PC-9 (cell line): Measurements from ENCODE around the gene REEP6. TPM values are rescaled to one million over a fixed set of nuclear protein-coding genes. Genes with fewer than 3 reads are reported as not detected.

Experiments used
- BruUV-seq: library from RNA; stranded (reverse); fragments of 400-500 nt; replicated peaks from 2 replicates; lab custom pipeline; 2021; lab: Mats Ljungman, UMichigan
- CTCF ChIA-PET: fragments of 300-600 bp; sonication (Branson Sonifier 250); formaldehyde crosslinking; loops from one replicate; lab custom pipeline; 2022; ENCODE audit warnings: antibody characterized with exemption; lab: Charles Lee
- POLR2A ChIA-PET: fragments of 300-600 bp; sonication (Branson Sonifier 250); formaldehyde crosslinking; loops from one replicate; lab custom pipeline; 2022; ENCODE audit warnings: antibody characterized with exemption; ENCODE audit not compliant: unreplicated experiment; lab: Charles Lee
- DNase-seq, 2 experiments: peaks; one replicate each; pipeline versions ENCODE4 v3.0.0 to v3.0.0-alpha.2; 2015 to 2022; ENCODE audit warnings: mixed read lengths in 1 of 2
- H2AFZ ChIP-seq: fragments of 200-600 bp; sonication (generic); 2 replicates; pipeline ENCODE4 v1.8.1; 2017; ENCODE audit warnings: antibody characterized with exemption
- H3F3A ChIP-seq: fragments of 200-600 bp; sonication (generic); 2 replicates; pipeline ENCODE4 v1.8.1; 2017; ENCODE audit warnings: antibody characterized with exemption, mild to moderate bottlenecking, low read depth; ENCODE audit not compliant: insufficient read depth
- H3K27ac ChIP-seq: fragments of 200-600 bp; sonication (generic); 2 replicates; pipeline ENCODE4 v1.6.1; 2016; ENCODE audit warnings: mixed run types
- H3K27me3 ChIP-seq: fragments of 200-600 bp; sonication (generic); 2 replicates; pipeline ENCODE4 v1.6.1; 2016; ENCODE audit warnings: low read depth, mixed run types; ENCODE audit not compliant: insufficient read depth
- H3K36me3 ChIP-seq: fragments of 200-600 bp; sonication (generic); 2 replicates; pipeline ENCODE4 v1.6.1; 2016; ENCODE audit warnings: low read depth, mixed run types
- H3K4me1 ChIP-seq: fragments of 200-600 bp; sonication (generic); replicated peaks from 2 replicates; pipeline ENCODE4 v1.6.1; 2016; ENCODE audit warnings: mixed run types; ENCODE audit not compliant: insufficient read depth
- H3K4me2 ChIP-seq: fragments of 200-600 bp; sonication (generic); 2 replicates; pipeline ENCODE4 v1.6.1; 2017; ENCODE audit warnings: mixed run types
- H3K4me3 ChIP-seq: fragments of 200-600 bp; sonication (generic); 2 replicates; pipeline ENCODE4 v1.6.1; 2016; ENCODE audit warnings: mixed run types
- H3K79me2 ChIP-seq: fragments of 200-600 bp; sonication (generic); 2 replicates; pipeline ENCODE4 v1.6.1; 2017; ENCODE audit warnings: low read depth, mixed run types
- H3K9me2 ChIP-seq: fragments of 200-600 bp; sonication (generic); 2 replicates; pipeline ENCODE4 v1.8.1; 2017; ENCODE audit warnings: mild to moderate bottlenecking; ENCODE audit not compliant: insufficient read depth
- H3K9me3 ChIP-seq: fragments of 200-600 bp; sonication (generic); 2 replicates; pipeline ENCODE4 v1.8.1; 2016; ENCODE audit warnings: low read depth; ENCODE audit not compliant: insufficient read depth
- H4K20me1 ChIP-seq: fragments of 200-600 bp; sonication (generic); 2 replicates; pipeline ENCODE4 v1.8.1; 2017; ENCODE audit not compliant: insufficient read depth
- EZH2 ChIP-seq: fragments of 200-600 bp; sonication (generic); IDR thresholded peaks from 2 replicates; pipeline ENCODE4 v1.8.0; 2017; ENCODE audit warnings: antibody characterized with exemption, low read depth
- intact Hi-C: fragments of 100-400 bp; cut with micrococcal nuclease; formaldehyde crosslinking; loops from one replicate; pipeline ENCODE4 v1.10.0; 2022; ENCODE audit not compliant: unreplicated experiment
- total RNA-seq: library from RNA; stranded (reverse); gene quantifications from 2 replicates; pipeline ENCODE4 v1.2.3, GENCODE V29; 2021
- TF ChIP-seq, protein P1 (sequence below): fragments of 200-600 bp; sonication (generic); conservative IDR thresholded peaks from 2 replicates; pipeline ENCODE4 v1.6.1; 2017; ENCODE audit warnings: mixed run types, antibody characterized with exemption, mild to moderate bottlenecking, moderate library complexity

The REEP6 gene
- total RNA-seq, 1 experiment from 2014 or later, result 39.5 TPM

DNA sequence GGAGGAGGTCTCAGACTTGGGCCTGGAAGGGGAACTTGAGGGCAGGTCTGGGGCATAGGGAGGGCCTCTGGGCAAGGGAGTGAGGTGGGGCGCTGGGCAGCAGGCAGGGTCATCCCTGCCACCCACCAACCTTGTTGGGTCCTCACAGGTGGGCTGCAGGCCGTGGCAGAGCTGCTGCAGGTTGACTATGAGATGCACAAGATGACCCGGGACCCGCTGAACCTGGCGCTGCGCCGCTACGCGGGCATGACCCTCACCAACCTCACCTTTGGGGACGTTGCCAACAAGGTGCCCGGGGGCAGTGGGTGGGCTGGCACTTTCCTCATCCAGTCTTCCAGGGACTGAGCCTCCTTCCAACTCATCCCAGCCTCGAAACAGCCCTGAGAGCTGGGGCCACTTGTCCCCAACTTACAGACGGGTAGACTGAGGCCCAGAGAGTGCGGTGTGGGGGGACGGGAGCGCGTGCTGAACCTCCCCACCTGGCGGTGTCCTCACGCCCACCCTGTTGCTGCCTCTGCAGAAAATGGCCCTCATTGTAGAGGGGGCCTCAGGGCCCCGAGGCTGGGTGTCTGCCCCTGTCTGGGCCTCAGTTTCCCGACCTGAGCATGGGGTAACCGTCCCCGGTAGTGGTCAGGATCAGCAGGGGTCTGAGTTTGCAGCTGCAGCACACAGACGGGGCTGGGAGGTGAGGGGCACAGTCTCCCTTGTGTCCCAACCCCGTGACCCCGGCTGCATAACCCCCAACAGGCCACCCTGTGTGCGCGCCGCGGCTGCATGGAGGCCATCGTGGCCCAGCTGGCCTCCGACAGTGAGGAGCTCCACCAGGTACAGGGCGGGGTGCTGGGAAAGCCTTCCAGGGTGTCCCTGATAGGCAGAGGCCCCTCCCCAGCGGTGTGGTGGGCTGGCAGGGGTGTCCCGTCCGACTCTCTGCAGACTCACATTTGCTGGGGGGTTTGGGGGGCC lies 30.7 kb upstream of the REEP6 start:
- no peak overlapping the region for H2AFZ ChIP-seq
- no TSS peak for BruUV-seq
- no peaks in the 10 kb centered on the region for H4K20me1 ChIP-seq
- H3K36me3 ChIP-seq, result no peaks in the 10 kb centered on the region
- H3K4me2 ChIP-seq, result no peak overlapping the region
- no peaks in the 10 kb centered on the region for H3K9me3 ChIP-seq
- no peak for DNase-seq
- H3F3A ChIP-seq, result no peaks in the 10 kb centered on the region
- no peaks in the 10 kb centered on the region for H3K9me2 ChIP-seq
- H3K4me1 ChIP-seq, result no peaks in the 10 kb centered on the region
- H3K27ac ChIP-seq, result no peak overlapping the region
- ChIA-PET CTCF (no interaction called here), POLR2A (no interaction called here)
- H3K27me3 ChIP-seq, result no peaks in the 10 kb centered on the region
- H3K4me3 ChIP-seq, result no peak overlapping the region
- no peaks in the 10 kb centered on the region for H3K79me2 ChIP-seq
- TF ChIP-seq, protein P1, sequence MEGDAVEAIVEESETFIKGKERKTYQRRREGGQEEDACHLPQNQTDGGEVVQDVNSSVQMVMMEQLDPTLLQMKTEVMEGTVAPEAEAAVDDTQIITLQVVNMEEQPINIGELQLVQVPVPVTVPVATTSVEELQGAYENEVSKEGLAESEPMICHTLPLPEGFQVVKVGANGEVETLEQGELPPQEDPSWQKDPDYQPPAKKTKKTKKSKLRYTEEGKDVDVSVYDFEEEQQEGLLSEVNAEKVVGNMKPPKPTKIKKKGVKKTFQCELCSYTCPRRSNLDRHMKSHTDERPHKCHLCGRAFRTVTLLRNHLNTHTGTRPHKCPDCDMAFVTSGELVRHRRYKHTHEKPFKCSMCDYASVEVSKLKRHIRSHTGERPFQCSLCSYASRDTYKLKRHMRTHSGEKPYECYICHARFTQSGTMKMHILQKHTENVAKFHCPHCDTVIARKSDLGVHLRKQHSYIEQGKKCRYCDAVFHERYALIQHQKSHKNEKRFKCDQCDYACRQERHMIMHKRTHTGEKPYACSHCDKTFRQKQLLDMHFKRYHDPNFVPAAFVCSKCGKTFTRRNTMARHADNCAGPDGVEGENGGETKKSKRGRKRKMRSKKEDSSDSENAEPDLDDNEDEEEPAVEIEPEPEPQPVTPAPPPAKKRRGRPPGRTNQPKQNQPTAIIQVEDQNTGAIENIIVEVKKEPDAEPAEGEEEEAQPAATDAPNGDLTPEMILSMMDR, result no peak
- no peak for TF ChIP-seq EZH2
- intact Hi-C loops, result no loop called here

DNA sequence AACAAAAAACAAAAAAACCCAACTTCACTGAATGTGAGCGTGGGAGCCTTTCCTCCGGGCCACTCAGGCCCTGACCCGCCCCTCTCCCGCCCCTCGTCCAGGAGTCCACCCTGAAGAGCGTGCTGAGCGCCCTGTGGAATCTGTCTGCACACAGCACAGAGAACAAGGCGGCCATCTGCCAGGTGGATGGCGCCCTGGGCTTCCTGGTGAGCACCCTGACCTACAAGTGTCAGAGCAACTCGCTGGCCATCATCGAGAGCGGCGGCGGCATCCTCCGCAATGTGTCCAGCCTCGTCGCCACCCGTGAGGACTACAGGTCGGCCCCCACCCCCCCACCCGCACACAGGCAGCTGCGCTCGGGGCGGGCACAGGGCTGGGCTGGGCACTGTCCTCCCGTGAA lies 29.1 kb upstream of the REEP6 start:
- Histone ChIP-seq H3K9me3 (no peaks in the 10 kb centered on the region), H2AFZ (no peak overlapping the region), H3K4me2 (no peak overlapping the region), H3K9me2 (no peaks in the 10 kb centered on the region), H3K79me2 (no peaks in the 10 kb centered on the region), H3K36me3 (no peaks in the 10 kb centered on the region), H3K4me3 (no peak overlapping the region), H3F3A (no peaks in the 10 kb centered on the region), H3K27ac (no peak overlapping the region), H4K20me1 (no peaks in the 10 kb centered on the region), H3K27me3 (no peaks in the 10 kb centered on the region), H3K4me1 (no peaks in the 10 kb centered on the region)
- ChIA-PET CTCF (no interaction called here), POLR2A (no interaction called here)
- DNase-seq, result no peak
- TF ChIP-seq, protein P1, result no peak
- no peak for TF ChIP-seq EZH2
- BruUV-seq, result no TSS peak
- intact Hi-C loops, result no loop called here

DNA sequence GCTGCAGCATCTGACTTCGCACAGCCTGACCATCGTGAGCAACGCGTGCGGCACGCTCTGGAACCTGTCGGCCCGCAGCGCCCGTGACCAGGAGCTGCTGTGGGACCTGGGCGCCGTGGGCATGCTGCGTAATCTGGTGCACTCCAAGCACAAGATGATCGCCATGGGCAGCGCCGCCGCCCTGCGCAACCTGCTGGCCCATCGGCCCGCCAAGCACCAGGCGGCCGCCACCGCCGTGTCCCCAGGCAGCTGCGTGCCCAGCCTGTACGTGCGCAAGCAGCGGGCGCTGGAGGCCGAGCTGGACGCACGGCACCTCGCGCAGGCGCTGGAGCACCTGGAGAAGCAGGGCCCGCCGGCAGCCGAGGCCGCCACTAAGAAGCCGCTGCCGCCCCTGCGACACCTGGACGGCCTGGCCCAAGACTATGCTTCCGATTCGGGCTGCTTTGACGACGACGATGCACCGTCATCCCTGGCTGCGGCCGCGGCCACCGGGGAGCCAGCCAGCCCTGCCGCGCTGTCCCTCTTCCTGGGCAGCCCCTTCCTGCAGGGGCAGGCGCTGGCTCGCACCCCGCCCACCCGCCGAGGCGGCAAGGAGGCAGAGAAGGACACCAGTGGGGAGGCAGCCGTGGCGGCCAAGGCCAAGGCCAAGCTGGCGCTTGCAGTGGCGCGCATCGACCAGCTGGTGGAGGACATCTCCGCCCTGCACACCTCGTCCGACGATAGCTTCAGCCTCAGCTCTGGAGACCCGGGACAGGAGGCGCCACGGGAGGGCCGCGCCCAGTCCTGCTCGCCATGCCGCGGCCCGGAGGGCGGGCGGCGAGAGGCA lies 25.6 kb upstream of the REEP6 start:
- no peak overlapping the region for H3K4me3 ChIP-seq
- DNase-seq, result no peak

More for the DNA sequence above, 25.6 kb upstream of the REEP6 start:
- Histone ChIP-seq H3K4me1 (no peaks in the 10 kb centered on the region), H3K4me2 (no peak overlapping the region), H3K36me3 (no peaks in the 10 kb centered on the region), H3K27ac (no peak overlapping the region), H3K9me3 (no peaks in the 10 kb centered on the region), H3K79me2 (no peaks in the 10 kb centered on the region), H3K9me2 (no peaks in the 10 kb centered on the region), H3F3A (no peaks in the 10 kb centered on the region), H4K20me1 (no peaks in the 10 kb centered on the region; the same call in 1 of the 2 replicates), H2AFZ (no peak overlapping the region), H3K27me3 (no peaks in the 10 kb centered on the region)
- intact Hi-C loops, result no loop called here
- no TSS peak for BruUV-seq
- no peak for TF ChIP-seq EZH2
- TF ChIP-seq, protein P1, result no peak
- ChIA-PET POLR2A (no interaction called here), CTCF (no interaction called here)
